ELF-1 (cell line): Measurements from ENCODE around the gene TOMM34.

Experiments
- DNase-seq: peaks from one replicate; pipeline ENCODE4 v3.0.0-alpha.2; 2016; ENCODE audit warnings: low read depth, low spot score

Gene TOMM34

GRCh38 chr20:44963325-44964215 is 3.4 kb upstream of the TOMM34 start:
- no peak for DNase-seq

GRCh38 chr20:44962483-44962882 is 2.3 kb upstream of the TOMM34 start:
- no peak for DNase-seq

DNA sequence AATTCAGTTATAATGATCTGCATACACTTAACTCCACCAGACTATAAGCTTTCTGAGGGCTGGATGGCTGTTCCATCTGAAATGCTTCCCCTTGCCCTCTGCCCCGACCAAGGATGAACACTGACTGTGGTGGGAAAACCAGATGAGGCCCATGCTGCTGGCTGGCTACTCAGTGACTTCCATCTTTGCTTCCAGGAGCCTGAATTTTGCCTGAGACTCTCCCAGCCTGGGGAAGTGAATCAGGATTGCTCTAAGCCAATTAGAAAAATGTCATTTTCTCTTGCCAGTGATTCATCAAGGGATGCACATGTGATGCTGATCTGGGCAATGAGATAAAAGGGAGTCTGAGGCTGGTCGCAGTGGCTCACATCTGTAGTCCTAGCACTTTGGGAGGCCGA is 1.7 kb upstream of the TOMM34 start:
- peak; percentile 26 for DNase-seq

- DNase-seq = peak; percentile 22
Measured at GRCh38 chr20:44961011-44961869, 1.0 kb upstream of the TOMM34 start.

- no peak for DNase-seq
Measured at GRCh38 chr20:44959638-44960102, 527 bp downstream of the TOMM34 start.

DNA sequence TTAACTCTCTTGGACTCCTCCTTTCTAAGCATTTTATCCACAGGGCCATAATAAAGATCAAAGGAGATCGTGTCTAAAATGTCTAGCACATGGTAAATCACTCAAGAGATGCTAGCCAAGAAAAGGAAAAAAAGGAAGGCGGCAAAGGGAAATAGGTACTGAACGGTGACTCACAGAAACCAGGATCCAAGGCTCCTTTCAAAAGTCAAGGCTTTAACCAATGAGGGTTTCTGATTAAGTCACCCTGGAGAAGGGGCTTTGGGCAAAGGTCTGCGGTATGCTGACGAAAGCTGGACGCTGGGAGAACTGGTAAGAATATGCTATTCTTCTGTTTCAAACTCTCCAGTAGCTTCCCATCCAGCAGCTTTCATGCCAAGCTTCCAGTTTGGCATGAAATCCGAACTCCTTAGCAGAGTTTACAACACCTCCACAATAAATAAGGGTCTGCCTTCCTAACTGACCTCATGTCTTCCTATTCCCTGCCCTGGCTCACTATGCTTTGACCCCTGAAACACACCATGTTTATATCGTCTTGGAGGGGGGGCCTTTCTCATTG is 1.0 kb downstream of the TOMM34 start:
- DNase-seq = peak; percentile 37

DNA sequence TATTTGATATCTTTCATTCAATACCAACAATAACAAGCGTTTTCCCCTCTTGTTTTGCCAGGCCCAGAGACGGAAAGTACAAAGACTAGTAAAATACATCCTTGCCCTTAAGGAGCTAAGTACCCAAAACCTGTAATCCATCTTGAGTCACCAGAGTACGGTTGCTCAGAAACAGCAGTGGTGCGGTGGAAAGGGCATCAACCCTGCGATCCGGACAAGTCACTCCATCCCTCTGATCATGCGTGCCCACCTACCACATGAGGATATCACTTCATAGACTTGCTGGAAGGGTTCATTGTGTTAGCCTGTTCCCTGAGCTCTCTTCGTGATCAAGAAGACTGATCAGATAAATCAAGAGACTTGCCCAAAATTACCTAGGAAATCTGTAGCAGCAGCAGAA is 1.9 kb downstream of the TOMM34 start:
- DNase-seq = no peak

GRCh38 chr20:44956410-44956809 is 3.8 kb downstream of the TOMM34 start:
- peak; percentile 8 for DNase-seq

GRCh38 chr20:44955270-44955669 is 4.9 kb downstream of the TOMM34 start:
- DNase-seq = no peak

- no peak for DNase-seq
Measured at GRCh38 chr20:44954211-44954610, 6.0 kb downstream of the TOMM34 start.

DNA sequence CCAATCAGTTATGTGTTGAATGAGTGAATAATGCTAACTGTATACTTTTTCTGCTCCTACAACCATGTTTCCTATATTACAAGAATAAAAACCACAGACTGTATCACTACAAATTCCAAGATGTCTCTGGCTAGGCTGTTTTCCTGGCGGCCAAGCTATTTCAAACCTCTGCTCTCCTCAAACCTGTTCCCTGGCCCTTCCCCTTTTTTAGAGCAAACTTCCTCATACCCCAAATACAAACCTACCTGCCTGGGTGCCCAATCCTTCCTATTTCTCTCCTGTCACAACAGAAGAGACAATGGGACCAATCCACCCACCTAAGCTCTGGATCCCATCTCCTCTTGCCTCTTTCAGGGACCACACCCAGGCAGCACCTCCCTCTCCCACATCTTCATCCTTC is 7.5 kb downstream of the TOMM34 start:
- DNase-seq = no peak

DNA sequence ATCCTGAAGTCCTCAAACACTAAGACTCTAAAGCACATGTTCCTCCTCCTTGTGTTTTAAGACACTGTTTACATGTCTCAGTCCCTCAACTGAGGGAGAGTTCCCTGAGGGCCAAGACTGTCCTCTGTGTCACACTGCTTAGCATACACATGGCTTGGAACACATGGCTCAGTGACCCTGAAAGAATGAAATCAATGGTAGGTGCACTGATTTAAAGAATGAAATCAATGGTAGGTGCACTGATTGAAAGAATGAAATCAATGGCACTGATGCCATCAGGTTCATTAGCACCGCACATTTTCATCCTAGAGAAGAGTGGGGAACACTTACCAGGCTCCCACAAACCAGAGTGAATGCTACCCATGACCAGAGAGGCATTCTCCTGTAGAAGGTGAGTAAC is 9.8 kb downstream of the TOMM34 start:
- no peak for DNase-seq

GRCh38 chr20:44948513-44948912 is 11.7 kb downstream of the TOMM34 start:
- no peak for DNase-seq

DNA sequence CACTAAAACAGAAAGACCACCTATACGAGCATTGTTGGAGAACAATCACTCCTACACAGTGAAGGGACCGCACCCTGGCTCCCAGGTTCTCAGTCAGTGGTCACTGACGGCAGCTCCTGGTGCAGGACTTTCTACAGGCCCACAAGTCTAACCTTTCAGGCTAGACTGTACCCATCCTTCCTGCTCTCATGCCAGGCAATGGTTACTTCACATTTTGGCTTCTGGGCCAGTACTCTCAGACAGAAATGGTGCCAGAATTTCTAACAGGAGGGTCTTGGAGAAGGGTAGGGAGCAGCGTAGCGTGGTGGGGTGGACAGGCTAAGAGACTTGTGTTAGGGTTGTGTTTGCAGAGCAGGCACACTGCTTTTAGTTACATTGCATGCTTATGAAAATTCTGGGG is 12.1 kb downstream of the TOMM34 start:
- DNase-seq = no peak

GRCh38 chr20:44946271-44946852 is 13.8 kb downstream of the TOMM34 start:
- no peak for DNase-seq

DNA sequence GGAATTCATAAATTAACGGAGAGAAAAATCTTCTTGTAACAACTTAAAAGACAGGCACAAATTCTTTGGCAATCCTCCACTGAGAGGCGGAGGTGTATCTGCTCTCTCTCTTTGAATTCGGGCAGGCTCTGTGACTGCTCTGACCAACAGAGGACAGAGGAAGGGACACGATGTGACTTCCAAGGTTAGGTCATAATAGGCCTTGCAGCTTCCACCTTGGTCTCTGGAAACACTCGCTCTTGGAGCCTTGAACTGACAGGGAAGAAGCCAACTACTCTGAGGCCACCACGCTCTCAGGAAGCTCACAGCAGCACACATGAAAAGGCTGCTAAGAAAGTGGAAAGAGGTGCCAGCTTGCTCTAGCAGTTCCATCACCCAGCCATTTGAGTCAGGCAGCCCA is 14.9 kb downstream of the TOMM34 start:
- DNase-seq = no peak

GRCh38 chr20:44943828-44944227 is 16.4 kb downstream of the TOMM34 start:
- DNase-seq = no peak

GRCh38 chr20:44942264-44942973 is 17.8 kb downstream of the TOMM34 start:
- peak; percentile 13 for DNase-seq

- DNase-seq = no peak
Measured at GRCh38 chr20:44941120-44941691, 19.0 kb downstream of the TOMM34 start.

- DNase-seq = no peak
Measured at GRCh38 chr20:44938637-44939036, 21.6 kb downstream of the TOMM34 start.

DNA sequence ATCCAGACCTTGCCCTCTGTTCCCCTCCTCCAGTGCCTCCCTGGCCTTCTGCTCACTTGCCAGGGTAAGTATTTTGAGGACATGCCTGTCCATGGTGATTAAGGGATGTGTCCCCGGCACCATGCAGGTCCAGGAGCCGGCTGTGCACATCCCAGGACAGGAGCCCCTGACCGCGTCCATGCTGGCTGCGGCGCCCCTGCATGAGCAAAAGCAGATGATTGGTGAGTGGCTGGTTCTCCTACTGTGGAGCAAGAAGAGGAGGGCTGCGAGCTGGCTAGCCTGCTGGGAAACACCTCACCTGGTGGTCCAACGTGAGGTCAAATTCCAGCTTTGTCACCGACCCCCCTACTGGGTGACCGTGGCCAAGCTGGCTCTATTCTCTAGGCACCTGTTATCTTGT is 23.7 kb downstream of the TOMM34 start:
- no peak for DNase-seq
